Tongue (tissue), 2 donors: Measurements from ENCODE around the gene S100A9. TPM values are rescaled to one million over a fixed set of nuclear protein-coding genes. Genes with fewer than 3 reads are reported as not detected.

ENCODE experiments used
- DNase-seq: peaks from one replicate; pipeline ENCODE4 v3.0.0-alpha.2; 2015
- total RNA-seq: library from RNA; depleted of rRNA; stranded (reverse); fragments of >200 nt; gene quantifications from one replicate; pipeline ENCODE4 v1.2.3, GENCODE V29; 2014

Gene S100A9
- total RNA-seq, 1 donor from 2014 or later, result 739 TPM

DNA sequence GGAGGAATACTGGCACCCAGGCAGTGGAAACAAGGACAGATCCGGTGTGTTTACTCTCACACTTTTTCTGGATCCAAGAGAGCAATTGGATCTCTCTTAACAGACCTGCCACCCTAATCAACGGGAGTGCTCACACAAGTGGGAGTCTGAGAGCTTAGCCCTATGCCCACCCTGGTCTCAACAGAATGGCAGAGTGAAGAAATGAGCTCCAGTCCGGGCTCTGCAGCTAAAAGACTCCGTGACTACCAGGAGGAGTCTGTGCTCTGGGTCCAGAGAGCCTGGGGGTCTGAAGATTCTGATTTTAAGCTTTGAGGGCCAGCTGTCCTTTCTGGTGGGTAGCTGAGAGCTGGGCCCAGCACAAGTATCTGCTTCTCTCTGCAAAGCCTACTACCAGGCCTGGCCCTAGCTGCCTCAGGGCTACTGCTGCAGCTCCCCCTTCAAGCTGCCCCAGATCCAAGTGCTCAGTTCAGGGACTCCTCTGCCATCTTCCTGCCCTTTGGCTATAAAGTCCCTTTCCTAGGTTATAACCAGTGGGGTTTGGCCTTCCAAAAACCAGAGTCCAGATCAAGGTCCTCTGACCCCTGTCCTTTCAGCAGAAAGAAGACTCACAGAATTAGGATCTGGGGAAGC lies 3.9 kb downstream of the S100A9 start:
- no peak for DNase-seq

DNA sequence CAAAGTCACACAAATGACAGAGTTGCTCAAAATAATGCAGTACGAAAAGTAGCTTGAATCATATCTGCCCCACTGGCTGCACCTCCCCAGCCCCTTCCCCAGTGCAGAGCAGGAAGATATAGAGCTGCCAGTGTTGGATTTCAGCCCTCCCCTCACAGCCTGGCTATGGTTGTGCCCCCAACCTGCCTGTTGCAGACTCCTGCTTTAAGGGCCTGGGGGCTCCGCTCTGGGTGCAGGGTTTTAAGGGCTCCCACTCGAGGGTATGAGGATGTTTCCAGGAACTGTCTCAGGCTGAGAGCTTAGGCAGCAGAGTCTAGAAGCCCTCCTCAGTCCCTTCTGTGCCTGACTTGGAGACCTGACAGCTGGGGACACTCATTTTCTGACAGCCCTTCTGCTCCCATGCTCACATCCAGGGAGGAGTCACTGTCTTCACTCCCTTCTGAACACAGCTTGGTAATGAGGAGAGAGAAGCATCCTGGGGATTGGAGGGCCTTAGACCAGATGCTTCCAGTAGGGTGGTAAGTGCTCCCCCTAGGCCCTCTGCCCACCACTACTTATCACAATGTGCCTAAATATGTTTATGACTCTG lies 4.6 kb downstream of the S100A9 start:
- DNase-seq, result no peak

DNA sequence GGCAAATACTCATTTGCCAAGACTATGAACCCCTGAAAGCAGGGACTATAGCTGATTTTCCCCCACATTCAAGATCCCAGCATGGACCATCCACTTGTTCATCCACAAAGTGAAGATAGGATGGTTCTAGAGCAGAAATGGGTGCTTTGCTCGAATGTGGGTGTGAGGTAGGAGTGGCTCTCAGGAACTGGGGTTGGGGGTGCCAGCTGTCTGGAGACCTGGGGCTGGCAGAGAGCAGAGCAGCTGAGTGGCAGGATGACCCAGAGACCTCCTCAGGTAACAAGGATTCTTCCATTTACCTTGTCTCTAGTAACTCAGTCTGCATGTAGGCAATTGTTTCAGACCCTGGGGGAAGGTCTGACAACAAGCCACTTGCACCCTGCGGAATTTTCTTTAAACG lies 6.0 kb downstream of the S100A9 start:
- no peak for DNase-seq

DNA sequence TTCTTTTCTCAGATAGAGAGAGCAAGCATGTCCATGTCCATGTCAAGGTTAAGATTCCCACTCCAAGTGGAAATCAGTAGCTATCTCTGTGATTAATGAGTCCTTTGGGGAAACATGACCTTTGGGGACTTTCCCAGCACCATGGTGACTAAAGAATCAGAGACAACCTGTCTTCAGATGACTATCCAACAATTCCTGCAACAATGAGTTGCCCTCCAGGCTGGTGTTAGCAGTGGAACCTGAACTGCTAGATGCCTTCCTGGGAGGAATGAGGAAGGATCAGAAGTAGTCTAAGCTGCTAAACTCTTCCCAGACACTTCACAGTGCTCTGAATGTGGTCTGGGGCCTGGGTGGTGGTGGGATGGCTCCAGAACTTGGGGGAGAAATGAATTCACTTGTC lies 6.5 kb downstream of the S100A9 start:
- DNase-seq, result no peak

DNA sequence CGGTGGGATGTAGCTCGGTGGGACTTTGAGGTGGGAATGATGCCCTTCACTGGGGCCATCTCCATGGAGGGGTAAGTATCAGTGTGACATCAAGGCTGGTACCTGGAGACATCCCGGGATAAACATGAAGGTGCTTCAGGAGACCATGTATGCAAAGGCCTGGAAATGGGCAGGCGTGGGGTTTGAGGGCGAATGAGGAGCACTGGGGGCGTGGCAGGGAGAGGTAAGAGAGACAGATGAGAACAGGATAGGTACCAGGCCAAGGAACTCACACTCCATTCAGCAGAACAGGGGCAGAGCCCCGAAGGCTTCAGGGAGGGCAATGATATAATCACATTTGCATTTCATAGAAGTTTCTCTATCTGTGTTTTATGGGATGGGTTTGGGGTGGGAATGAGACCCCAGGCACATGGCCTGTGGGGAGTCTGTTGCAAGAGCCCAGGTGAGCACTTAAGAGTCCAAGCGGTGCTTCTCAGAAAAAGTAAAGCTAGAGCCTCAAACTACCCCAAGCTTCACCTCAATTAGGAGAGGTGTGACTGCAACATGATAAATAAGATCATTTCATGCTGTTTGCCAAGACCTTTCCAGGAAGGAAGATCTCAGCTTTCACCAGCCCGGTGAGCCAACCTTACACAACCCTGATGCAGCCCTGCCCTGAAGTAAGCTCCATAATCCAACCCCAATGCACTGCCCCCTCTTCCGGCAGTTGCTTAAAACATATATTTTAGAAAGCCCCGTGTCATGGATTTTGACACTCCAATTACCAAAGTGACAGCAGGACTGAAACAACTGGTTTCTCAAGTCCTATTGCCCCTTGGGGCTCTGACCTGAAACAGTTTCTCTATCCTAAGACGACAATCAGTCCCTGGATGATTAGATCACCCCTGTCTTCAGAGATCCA lies 7.4 kb downstream of the S100A9 start:
- peak; percentile 52 for DNase-seq

DNA sequence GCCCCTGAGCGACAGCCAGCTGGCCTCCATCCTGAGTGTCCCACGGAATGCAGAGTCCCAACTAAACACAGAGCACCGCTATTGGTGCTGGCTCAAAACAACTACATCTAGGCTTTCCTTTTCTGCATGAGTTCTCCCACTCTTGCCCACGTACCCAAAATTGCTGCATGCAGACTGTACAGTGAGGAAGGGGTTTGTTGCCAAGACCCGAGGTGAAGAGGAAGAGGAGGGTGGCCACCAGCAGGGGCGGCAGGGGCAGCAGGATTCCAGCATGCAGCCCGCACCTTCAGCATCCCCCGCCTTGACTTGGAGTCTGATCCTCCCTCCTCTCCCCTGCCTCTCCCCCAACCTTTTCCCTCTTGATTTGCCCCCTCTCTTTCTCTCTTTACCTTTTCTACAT lies 8.0 kb downstream of the S100A9 start:
- DNase-seq, result no peak

DNA sequence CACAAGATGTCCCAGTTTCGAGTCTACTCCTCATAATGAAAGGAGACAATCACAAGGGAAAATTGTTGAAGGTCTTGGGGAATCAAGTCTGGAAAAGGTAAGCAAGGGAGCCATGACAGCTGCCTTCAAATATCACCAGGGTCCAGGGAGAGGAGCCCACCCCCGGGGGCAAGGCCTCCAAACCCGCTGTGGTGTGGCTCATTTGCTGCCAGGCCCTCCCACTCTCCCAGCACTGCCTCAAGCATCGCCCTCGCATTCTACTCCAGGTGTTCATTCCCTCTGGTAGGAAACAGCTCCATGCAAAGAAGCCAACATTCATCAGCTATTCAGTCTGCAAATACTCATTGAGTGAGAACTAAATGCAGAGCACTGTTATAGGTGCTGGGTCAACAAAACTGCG lies 8.6 kb downstream of the S100A9 start:
- no peak for DNase-seq

DNA sequence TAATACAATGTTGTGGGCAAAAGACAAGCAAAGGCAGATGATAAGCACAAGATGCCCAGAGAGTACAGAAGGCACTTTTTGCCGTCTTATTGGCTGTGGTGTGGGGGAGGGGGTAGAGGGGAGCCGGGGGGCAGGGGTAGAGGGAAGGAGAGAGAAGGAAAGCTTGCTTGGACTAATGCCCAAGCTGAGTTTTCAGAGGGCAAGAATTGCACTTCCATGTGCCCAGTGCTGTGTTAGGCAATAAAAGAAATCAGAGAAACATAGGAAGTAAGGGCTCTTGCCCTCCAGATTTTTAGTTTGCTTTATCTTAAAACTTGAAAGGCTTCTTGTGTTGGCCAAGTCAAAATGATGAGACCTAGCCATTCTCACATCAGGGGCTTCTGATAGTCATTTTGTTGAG lies 9.4 kb downstream of the S100A9 start:
- DNase-seq, result no peak

DNA sequence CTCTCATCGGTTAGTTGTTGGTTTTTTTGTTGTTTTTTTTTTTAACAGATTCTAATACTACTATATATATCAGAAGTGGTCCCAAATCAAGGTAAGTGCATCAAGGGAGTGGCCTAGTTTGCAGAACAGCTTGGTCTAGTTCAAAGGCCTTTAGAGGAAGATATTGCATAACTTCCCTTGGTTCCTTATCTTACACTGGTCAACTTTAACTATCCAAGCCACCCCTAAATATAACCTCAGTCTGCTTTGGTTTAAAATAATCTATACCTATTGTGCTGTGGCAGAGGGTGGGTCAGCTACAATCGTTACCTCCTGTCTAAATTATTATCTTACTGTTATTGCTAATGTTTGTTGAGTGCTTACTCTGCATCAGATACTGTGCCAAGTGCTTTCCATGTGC lies 10.8 kb downstream of the S100A9 start:
- no peak for DNase-seq

DNA sequence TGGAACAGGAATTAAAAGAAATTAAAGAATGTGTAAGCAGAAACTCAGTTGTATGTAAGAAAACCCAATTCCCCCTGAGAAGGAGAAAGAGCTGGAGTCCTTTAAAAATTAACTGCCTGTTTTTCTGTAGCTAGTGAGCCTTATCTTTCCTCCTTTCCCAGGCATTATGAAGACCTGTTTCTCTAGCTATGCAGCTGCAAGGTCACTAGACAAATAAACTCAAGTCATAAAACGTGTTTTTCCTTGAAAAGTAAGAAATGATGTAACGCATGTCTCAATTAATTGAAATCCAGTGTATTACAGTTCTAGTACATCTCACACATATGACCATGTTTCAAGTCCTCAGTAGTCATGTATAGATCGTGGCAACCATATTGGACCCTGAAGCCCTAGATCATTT lies 12.5 kb downstream of the S100A9 start:
- no peak for DNase-seq

DNA sequence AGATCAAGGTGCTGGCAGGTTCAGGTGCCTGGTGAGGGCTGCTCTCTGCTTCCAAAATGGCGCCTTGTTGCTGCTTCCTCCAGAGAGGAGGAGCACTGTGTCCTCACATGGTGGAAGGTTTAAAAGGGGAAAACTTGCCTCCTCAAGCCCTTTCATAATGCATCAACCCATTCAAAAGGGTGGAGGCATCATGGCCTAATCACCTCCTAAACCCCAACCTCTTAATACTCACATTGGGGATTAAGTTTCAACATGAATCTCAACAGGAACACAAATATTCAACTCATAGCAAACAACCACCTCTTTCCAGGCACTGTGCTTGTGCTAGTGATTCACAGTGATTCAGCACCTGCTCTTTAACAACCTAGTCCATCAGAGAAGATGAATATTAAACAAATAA lies 13.6 kb downstream of the S100A9 start:
- DNase-seq, result no peak

DNA sequence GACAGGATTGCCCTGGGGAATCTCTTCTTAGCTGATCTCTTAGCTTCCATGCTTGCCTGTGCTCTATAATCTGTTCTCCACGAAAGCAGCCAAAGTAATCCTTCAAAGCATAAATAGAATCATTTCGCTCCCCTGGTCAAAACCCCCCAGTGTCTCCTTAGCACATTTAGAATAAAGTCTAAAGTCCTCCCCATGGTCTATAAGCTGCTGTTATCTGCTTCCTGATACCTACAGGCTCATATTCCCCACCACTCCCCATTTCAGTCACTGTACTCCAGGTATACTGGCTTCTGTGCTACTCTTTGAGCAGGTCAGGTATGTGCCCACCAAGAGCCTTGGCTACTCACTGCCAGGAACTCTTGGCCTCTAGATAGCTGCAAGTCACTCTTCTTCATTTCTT lies 14.9 kb downstream of the S100A9 start:
- DNase-seq, result no peak

DNA sequence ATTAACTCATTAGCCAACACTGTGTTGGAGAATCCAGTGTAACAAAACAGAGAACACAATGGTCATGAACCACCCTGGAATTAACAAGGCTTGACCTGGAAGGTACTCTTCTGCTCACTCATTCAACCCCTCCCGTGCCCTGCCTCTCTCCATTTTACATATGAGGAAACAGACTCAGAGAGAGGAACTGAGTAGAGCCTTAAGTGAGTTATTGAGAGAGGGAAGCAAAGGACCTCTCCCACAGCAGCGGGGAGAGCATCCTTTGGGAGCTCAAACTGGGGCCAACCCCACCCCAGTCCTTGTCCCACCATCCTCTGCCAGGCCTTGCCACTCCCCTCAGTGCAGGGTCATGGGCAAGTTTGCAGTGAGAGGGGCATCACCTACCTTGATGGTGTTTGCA lies 16.4 kb downstream of the S100A9 start:
- DNase-seq, result no peak

DNA sequence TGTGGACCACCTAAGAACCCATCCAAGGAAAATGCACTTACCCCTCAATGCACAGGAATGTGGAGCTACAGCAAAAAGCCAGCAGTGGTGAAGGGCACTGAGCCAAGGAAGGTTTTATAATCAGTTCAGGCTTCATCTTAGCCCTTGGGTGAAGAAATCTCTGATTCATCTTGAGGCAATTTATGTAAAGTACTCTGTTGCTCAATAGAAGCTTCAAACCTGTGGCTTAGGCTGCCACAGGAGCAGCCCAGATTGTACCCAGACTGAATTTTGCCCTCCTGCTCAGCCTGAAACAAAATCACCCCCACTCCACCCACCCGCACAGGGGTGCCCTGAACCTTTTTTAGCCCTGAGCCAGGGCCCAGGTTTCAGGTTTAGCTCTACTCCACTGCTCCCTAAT lies 17.9 kb downstream of the S100A9 start, which contains the start of gene S100A12:
Gene S100A12, minus strand, starts transcription at position 111 of the 400 bp plus-strand sequence. CDS start 1,029 bp downstream, outside the sequence.
- no peak for DNase-seq

DNA sequence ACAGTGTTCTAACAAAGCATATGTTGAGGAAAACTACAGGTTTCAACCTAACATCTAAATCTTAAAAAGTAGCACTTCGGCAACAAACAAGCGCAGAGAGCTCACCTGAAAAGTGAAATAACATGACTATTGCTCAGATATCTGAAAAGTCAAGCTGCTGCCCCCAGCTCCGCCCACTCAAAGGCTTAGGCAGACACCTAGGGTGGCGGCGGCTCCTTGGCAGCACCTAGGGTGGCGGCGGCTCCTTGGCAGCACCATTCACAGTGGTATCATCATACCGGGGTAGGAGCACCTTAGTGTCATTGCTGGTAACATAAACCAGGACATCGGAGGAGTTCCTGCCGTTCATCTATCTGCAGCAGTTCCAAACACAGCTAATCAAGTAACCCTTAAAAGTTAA lies 21.9 kb downstream of the S100A9 start:
- DNase-seq, result no peak

DNA sequence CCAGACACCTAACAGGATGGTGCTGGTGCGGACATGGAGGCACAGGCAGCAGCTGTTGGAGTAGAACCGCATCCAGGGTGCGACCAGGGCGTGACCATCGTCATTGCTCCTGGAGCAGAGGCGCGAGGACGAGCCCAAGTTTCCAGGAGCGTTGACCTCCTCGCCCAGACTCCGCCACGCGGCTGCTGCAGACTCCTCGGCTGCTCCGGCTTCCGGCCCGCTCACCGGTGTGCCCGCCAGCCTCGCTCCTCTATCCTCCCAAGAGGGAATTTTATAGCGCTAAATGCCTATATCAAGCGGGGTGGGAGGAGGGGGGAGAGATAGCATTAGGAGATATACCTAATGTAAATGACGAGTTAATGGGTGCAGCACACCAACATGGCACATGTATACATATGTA lies 23.1 kb downstream of the S100A9 start:
- DNase-seq, result no peak

DNA sequence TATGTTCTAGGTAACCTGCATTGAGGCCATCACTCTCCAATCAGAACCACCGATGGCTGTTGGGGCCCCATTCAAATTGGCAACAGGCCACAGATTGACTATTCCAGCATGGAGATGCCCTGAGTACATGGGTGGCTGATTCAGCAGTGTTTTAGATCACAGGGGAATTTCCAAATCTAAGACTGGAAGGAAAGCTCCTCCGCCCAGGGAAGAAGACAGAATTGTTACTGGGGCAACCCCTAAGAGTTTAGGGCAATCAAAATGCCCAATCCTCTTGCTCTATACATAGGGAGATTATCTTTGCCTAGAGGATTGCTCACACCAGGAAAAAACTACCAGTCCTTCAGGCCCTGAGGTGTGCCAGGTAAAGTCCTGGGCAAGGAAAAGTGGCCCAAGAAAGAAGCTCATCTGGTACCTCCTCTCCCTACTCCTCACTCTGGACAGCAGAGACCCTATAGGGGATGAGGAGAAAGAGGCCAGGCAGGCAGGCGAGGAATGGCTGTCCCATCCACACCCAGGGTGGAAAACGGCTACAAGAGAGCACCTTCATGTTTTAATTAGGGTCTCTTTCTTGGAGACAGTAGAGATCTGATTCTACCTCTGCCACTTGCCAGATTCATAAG lies 27.4 kb downstream of the S100A9 start:
- DNase-seq, result no peak

DNA sequence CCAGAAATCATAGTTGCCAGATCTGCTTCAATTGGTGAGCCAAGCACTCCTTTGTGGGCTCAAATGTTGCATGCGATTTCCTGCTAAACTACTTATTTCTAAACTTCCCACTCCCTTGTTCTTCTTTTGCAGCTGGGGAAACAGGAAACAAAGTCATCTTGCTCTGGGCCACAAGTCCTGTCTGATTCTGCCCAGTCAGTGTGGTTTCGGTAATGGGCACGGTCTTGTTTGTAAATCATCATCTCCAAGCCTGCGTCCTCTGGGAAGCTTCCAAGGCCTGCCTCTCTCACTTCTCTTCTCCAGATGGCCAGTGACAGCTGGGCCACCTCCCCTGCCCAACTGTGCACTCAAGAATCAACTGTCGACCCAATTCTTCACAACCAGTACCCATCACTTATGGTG lies 28.8 kb downstream of the S100A9 start:
- DNase-seq, result no peak

DNA sequence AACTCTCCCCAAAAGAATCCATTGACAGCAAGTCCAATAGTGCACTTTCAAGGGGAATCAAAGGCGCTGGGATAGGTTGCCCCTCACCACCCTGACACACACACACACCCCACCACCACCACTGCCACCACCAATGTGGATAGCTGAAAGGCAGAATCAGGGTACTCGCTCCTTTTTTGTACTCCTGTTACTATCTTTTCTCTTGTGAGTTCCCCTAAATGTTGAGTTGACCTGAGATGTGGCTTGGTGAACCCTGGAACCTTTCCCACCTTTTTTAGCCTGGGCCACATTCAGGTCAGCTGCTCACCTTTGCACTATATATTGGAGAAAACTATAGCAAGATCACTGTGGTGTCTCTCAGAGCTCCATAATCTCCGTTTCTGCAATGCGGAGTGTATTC lies 29.3 kb downstream of the S100A9 start:
- DNase-seq, result no peak

DNA sequence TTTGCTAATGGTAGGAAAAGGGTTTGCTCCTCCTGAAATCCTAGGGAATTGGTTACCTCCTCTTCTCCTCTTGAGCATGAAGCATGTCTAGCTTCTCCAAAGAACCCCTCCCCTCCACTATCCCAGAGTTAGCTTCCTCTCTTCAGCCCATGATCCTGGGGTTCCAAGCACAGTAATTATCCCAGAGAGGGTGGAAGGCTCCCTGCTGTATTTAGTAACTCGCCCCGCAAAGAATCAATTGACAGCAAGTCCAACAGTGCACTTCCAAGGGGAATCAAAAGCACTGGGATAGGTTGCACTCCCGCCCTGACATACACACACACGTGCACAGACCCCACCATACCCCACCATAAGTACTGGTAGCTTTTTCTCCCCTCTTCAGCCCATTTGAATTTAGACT lies 30.1 kb downstream of the S100A9 start:
- DNase-seq, result no peak

DNA sequence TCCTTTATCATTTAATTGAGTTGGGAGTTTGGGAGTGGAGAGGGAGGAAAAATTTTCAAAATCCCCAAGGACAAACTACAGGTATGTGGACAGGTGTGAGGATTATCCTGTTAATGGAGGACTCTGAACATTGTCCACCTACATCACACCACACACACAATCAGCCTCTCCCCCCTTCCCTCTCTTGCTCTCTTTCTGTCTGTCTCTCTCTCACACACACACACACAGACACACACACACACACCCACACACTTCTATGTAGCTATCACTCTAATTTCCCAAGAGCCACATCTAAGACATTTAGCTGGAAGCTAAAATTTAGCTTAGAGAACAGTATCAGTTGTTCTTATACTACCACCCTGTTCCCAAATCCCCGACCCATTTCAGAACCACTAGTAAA lies 31.7 kb downstream of the S100A9 start:
- DNase-seq, result no peak

DNA sequence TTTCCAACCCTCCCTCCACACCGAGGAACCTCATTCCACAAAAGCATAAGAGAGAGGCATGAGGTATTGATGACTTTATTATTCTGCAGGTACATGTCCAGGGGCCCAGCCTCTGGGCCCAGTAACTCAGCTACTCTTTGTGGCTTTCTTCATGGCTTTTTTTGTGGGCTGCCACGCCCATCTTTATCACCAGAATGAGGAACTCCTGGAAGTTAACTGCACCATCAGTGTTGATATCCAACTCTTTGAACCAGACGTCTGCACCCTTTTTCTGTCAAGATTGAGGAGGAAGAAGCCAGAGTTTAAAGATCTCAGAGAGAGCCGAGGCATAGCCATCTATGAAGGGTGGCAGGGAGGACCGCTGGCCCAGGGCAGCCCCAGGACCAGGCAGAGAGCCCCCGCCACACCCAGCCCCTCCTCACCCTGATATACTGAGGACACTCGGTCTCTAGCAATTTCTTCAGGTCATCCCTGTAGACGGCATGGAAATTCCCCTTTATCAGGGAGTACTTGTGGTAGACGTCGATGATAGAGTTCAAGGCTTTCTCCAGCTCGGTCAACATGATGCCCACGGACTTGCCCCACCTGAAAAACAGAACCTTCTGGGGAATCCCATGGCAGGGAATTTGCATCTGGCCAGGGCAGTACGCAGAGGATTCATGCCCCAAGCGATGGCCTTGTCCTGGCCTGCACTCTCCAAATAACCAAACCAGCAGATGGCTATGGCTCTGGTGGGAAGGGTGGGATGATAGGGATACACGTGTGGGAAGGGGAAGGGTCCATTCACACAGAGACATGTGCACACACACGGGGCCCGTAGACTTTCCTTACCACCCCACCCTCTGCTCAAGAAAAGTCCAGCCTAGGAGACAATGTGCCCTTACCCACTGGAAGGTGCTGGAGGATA lies 32.6 kb downstream of the S100A9 start:
- no peak for DNase-seq
